CD4-positive, alpha-beta T cell (primary cell): ENCODE results near the gene ABHD17A. TPM values are rescaled to one million over a fixed set of nuclear protein-coding genes. Genes with fewer than 3 reads are reported as not detected.
A peak's percentile ranks its signal among the peaks of the same experiment; 100 is the strongest.
"Not testable (repeated sequence)": the region's sequence is repeated elsewhere in the genome, so short reads cannot be mapped to it uniquely, and the experiment has no call there.

ENCODE experiments used
- ATAC-seq: fragments of 200-7000 bp; cut with Tn5 transposase; one replicate; pipeline ENCODE4 v1.10.0; 2022; ENCODE audit warnings: mild to moderate bottlenecking; ENCODE audit not compliant: poor library complexity
- CTCF ChIA-PET: fragments of 350-600 bp; sonication (Branson Sonifier 250); formaldehyde crosslinking; loops from one replicate; lab custom pipeline; 2021; ENCODE audit warnings: antibody characterized with exemption, inconsistent platforms; lab: Charles Lee
- POLR2A ChIA-PET: fragments of 350-600 bp; sonication (Branson Sonifier 250); formaldehyde crosslinking; loops from one replicate; lab custom pipeline; 2021; ENCODE audit warnings: antibody characterized with exemption, inconsistent platforms; lab: Charles Lee
- DNase-seq, 14 experiments: peaks; one replicate each; pipeline ENCODE4 v3.0.0-alpha.2; 2013 to 2020; ENCODE audit warnings: mixed read lengths in 2 of 14
- H3K27ac ChIP-seq, 2 donors: one replicate each; pipeline versions ENCODE4 v1.5.1 to v1.7.0; 2013; ENCODE audit warnings: low read length in 2 of 2, low read depth in 1 of 2, mild to moderate bottlenecking in 1 of 2
- H3K27me3 ChIP-seq, 2 experiments: 1 replicate in 1 of 2; 2 replicates in 1 of 2; pipeline versions ENCODE4 v1.6.1 to v1.7.0; 2013; ENCODE audit warnings: low read length in 2 of 2, control low read depth in 1 of 2, mild to moderate bottlenecking in 1 of 2, moderate library complexity in 1 of 2; ENCODE audit not compliant: insufficient read depth in 2 of 2, control insufficient read depth in 1 of 2
- H3K36me3 ChIP-seq: one replicate; pipeline ENCODE4 v1.6.1; 2013; ENCODE audit warnings: low read length, control low read depth; ENCODE audit not compliant: insufficient read depth
- H3K4me1 ChIP-seq: one replicate; pipeline ENCODE4 v1.6.1; 2013; ENCODE audit warnings: low read length, control low read depth; ENCODE audit not compliant: insufficient read depth
- H3K4me3 ChIP-seq: one replicate; pipeline ENCODE4 v1.5.1; 2013; ENCODE audit warnings: mild to moderate bottlenecking, low read length, moderate library complexity
- H3K9me3 ChIP-seq, 2 experiments: 1 replicate in 1 of 2; 2 replicates in 1 of 2; pipeline versions ENCODE4 v1.6.1 to v1.7.0; 2013; ENCODE audit warnings: low read length in 2 of 2, mild to moderate bottlenecking in 2 of 2, control low read depth in 1 of 2, moderate library complexity in 1 of 2; ENCODE audit not compliant: control insufficient read depth in 1 of 2, insufficient read depth in 1 of 2
- H3K27ac Mint-ChIP-seq: one replicate; pipeline ENCODE4 v1.8.0; 2020; ENCODE audit warnings: mixed read lengths
- H3K27me3 Mint-ChIP-seq: one replicate; pipeline ENCODE4 v1.8.0; 2021; ENCODE audit warnings: mixed read lengths
- H3K36me3 Mint-ChIP-seq: one replicate; pipeline ENCODE4 v1.8.0; 2021; ENCODE audit warnings: low read depth, mixed read lengths
- H3K4me1 Mint-ChIP-seq: one replicate; pipeline ENCODE4 v1.8.0; 2021; ENCODE audit warnings: low read depth, mixed read lengths
- H3K4me3 Mint-ChIP-seq: one replicate; pipeline ENCODE4 v1.8.0; 2020; ENCODE audit warnings: mild to moderate bottlenecking, mixed read lengths
- H3K9me3 Mint-ChIP-seq: one replicate; pipeline ENCODE4 v1.8.0; 2020; ENCODE audit warnings: mixed read lengths
- intact Hi-C, 2 experiments: fragments of 100-400 bp; cut with DNase I in 1 of 2; cut with micrococcal nuclease in 1 of 2; formaldehyde crosslinking; loops; one replicate each; pipeline versions ENCODE4 v1.15.1 to v1.9.0; 2023 to 2025; cut with DNase I, micrococcal nuclease
- total RNA-seq, 174 experiments: library from RNA in 2 of 174; stranded (reverse) in 2 of 174; gene quantifications; one replicate each; pipeline ENCODE4 v1.2.3 and lab custom pipeline; 2021 to 2026
- TF ChIP-seq, protein P1 (sequence below): fragments of 200-600 bp; IDR thresholded peaks from one replicate; pipeline ENCODE4 v1.8.0; 2022; ENCODE audit warnings: antibody characterized with exemption, mild to moderate bottlenecking

ABHD17A gene
- total RNA-seq, 2 experiments from 2014 or later: 156 to 172 TPM

DNA sequence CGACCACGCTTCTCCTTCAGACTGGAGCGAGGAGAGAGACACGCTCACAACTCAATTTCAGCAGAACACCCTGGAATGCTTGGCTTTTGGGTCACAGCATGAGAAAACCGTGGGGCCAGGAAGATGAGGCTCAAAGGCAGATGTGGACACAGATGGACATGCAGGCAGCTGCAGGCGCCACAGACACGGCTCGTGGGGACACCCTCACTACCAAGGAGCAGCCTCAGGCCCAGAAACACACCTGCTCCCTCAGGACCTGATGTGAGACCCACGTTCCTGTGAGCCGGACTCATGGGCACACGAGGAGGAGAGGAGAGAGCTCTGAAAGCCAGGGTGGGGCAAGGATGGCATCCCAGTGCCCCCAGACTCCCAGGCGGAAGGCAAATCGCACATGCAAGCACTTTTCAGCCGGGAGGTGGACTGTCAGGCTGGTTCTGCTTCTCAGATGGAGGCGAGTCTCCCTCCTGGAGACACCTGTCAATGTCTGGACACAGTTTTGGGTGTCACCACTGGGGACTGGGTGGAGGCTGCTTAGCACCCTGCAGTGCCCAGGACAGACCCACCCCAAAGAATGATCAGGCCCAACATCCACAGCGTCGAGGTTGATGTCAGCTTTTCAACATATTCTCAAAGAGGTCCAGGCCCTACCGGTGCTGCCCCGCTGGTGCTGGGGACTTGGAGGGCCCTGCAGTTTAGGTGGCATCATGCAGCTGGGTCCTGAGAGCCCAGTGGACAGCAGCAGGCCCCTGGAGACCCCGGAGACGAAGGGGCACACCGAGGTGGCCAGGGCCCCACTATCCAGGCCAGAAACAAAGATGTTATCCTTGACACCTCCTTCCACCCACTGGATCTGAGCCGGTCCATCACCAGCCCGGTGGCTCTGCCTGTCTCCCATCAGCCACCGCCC is 2.3 kb downstream of the ABHD17A start:
- peak overlapping the region; percentile 99 for H3K4me3 Mint-ChIP-seq
- ChIA-PET CTCF (interaction anchor here (1.0 to 3.0 kb wide), 3 partner anchors 13 to 46 kb away, joined by 3 to 12 read pairs (median 3); no protein-coding TSS in a partner anchor), POLR2A (interaction anchor here (1.0 to 2.3 kb wide), 5 partner anchors 15 to 27 kb away, joined by 3 to 11 read pairs (median 5); no protein-coding TSS in a partner anchor)
- Histone ChIP-seq H3K4me1 (peaks cover 48% of the 10 kb centered on the region), H3K4me3 (peak overlapping the region; percentile 100), H3K36me3 (peaks cover 12% of the 10 kb centered on the region), H3K9me3 (no peaks in the 10 kb centered on the region), H3K27me3 (no peaks in the 10 kb centered on the region), H3K27ac (peak overlapping the region; percentile 90 to 94)
- DNase-seq (peak in 1 of 14 experiments; percentile 32), ATAC-seq (peak; percentile 0)
- TF ChIP-seq, protein P1, sequence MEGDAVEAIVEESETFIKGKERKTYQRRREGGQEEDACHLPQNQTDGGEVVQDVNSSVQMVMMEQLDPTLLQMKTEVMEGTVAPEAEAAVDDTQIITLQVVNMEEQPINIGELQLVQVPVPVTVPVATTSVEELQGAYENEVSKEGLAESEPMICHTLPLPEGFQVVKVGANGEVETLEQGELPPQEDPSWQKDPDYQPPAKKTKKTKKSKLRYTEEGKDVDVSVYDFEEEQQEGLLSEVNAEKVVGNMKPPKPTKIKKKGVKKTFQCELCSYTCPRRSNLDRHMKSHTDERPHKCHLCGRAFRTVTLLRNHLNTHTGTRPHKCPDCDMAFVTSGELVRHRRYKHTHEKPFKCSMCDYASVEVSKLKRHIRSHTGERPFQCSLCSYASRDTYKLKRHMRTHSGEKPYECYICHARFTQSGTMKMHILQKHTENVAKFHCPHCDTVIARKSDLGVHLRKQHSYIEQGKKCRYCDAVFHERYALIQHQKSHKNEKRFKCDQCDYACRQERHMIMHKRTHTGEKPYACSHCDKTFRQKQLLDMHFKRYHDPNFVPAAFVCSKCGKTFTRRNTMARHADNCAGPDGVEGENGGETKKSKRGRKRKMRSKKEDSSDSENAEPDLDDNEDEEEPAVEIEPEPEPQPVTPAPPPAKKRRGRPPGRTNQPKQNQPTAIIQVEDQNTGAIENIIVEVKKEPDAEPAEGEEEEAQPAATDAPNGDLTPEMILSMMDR: no peak
- H3K36me3 Mint-ChIP-seq: peaks cover 33% of the 10 kb centered on the region
- intact Hi-C loops: loop anchor here (1.0 to 5.0 kb wide), 3 partner anchors 9 to 204 kb away; no protein-coding TSS in a partner anchor
- H3K27me3 Mint-ChIP-seq: no peaks in the 10 kb centered on the region
- peak overlapping the region; percentile 100 for H3K27ac Mint-ChIP-seq
- H3K9me3 Mint-ChIP-seq: no peaks in the 10 kb centered on the region
- peaks cover 40% of the 10 kb centered on the region for H3K4me1 Mint-ChIP-seq

DNA sequence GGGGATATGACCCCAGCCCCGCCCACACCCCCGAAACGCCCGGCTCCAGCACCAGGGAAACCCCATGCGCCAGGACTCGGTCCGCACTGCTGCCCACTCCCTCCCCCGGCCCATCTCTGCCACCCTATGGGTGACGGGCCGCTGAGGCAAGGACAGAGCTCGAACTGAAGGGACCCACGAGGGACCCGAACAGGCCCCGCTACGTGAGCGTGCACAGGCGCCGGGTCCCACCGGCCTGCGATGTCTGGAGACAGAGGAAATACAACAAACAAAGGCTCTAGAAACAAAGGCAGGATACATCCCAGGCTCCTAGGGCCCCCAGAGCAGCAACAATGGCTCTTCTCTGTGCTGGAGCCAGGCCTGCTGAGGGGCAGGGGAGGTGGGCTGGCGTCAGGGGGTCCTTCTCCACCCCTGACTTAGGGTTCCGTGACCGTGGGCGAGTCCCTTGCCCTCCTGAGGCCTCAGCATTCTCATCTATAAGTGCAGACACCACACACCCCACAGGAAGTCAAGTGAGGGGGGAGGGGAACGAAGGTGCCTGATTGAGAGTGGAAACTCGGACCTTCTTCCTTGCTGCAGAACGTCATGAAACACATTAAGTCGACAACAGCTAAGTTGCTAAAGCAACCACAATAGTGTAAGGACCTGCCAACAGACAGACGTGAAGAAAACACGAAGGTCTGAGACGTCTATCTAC is 3.1 kb downstream of the ABHD17A start:
- peaks cover 33% of the 10 kb centered on the region for H3K36me3 Mint-ChIP-seq
- peak overlapping the region; percentile 99 for H3K4me3 Mint-ChIP-seq
- peak overlapping the region; percentile 90 to 94 for H3K27ac ChIP-seq
- peak; percentile 56 to 94 (median 74) for DNase-seq
- H3K4me3 ChIP-seq: peak overlapping the region; percentile 100
- ChIA-PET CTCF (interaction anchor here (1.0 kb wide), 1 partner anchor 18 kb away, joined by 3 read pairs; no protein-coding TSS in a partner anchor), POLR2A (interaction anchor here (0.6 to 1.5 kb wide), 5 partner anchors 16 to 391 kb away, joined by 3 to 8 read pairs (median 5); no protein-coding TSS in a partner anchor)
- H3K4me1 ChIP-seq: peaks cover 48% of the 10 kb centered on the region
- no peaks in the 10 kb centered on the region for H3K9me3 ChIP-seq
- peak overlapping the region; percentile 100 for H3K27ac Mint-ChIP-seq
- peak; percentile 68 for ATAC-seq
- TF ChIP-seq, protein P1: no peak
- H3K27me3 Mint-ChIP-seq: no peaks in the 10 kb centered on the region
- H3K36me3 ChIP-seq: peaks cover 12% of the 10 kb centered on the region
- intact Hi-C loops: loop anchor here (1.0 to 5.0 kb wide), 3 partner anchors 8 to 205 kb away; no protein-coding TSS in a partner anchor
- H3K4me1 Mint-ChIP-seq: peaks cover 37% of the 10 kb centered on the region
- no peaks in the 10 kb centered on the region for H3K9me3 Mint-ChIP-seq
- no peaks in the 10 kb centered on the region for H3K27me3 ChIP-seq

DNA sequence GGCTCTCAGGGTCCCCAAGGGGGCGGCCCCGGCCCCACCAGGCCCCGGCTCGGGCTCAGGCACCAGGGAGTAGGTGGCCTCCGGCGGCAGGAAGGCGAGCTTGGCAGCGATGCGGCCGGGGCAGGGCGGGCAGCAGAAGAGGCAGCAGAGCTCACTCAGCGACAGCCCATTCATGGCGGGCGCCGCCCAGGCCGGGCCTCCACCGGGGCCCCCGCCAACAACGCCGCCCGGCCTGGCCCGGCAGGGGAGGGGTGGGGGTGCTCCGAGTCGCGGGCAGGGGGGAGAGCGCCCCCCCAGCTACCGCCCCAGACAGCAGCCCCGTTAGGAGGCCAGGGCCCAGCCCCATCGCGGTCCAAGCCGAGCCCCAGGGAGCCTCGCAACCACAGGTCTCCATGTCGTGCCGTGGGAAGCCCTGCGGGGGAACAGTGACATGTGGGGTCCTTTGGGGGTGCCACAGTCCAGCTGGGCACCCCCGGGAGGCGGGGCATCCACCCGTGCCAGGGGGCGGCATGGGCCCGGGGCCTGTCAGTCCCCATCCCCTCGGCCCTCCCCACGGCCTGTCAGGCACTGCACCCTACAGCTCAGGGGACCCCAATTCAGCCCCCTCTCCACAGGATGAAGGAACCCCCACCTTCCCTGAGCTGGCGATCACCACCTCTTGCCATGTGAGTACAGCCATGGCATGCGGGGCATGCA is 3.8 kb downstream of the ABHD17A start:
- Mint-ChIP-seq H3K27ac (peak overlapping the region; percentile 100), H3K4me3 (peak overlapping the region; percentile 99), H3K4me1 (peaks cover 37% of the 10 kb centered on the region), H3K36me3 (peaks cover 34% of the 10 kb centered on the region)
- CTCF ChIA-PET, ATAC-seq, DNase-seq, H3K27me3 ChIP-seq, H3K9me3 Mint-ChIP-seq, H3K27me3 Mint-ChIP-seq, H3K9me3 ChIP-seq: not testable (repeated sequence)
- Histone ChIP-seq H3K4me1 (peaks cover 51% of the 10 kb centered on the region), H3K27ac (peak overlapping the region; percentile 90 to 94), H3K4me3 (peak overlapping the region; percentile 100), H3K36me3 (peaks cover 12% of the 10 kb centered on the region)
- POLR2A ChIA-PET: interaction anchor here (1.0 to 1.5 kb wide), 2 partner anchors 15 to 16 kb away, joined by 3 to 8 read pairs; no protein-coding TSS in a partner anchor
- intact Hi-C loops: loop anchor here (1.0 to 5.0 kb wide), 3 partner anchors 7 to 206 kb away; no protein-coding TSS in a partner anchor
